Suprapubic skin (tissue), 4 donors: Measurements from ENCODE around the gene DNAH2. TPM values are rescaled to one million over a fixed set of nuclear protein-coding genes. Genes with fewer than 3 reads are reported as not detected.

Experiments
- DNase-seq, 2 donors: peaks; one replicate each; pipeline ENCODE4 v3.0.0-alpha.2; 2019; ENCODE audit warnings: low spot score in 2 of 2
- H3K27ac ChIP-seq: fragments of 200-600 bp; sonication (generic); one replicate; pipeline ENCODE4 v1.5.1; 2019
- H3K27me3 ChIP-seq: fragments of 200-600 bp; sonication (generic); one replicate; pipeline ENCODE4 v1.5.1; 2019
- H3K36me3 ChIP-seq: fragments of 200-600 bp; sonication (generic); one replicate; pipeline ENCODE4 v1.5.1; 2019
- H3K4me1 ChIP-seq: fragments of 200-600 bp; sonication (generic); one replicate; pipeline ENCODE4 v1.5.1; 2019
- H3K4me3 ChIP-seq: fragments of 200-600 bp; sonication (generic); one replicate; pipeline ENCODE4 v1.5.1; 2019; ENCODE audit warnings: mild to moderate bottlenecking
- H3K9me3 ChIP-seq: fragments of 200-600 bp; sonication (generic); one replicate; pipeline ENCODE4 v1.5.1; 2019
- CTCF ChIP-seq, 2 donors: fragments of 200-600 bp in 1 of 2; fragments of 450-650 bp in 1 of 2; sonication (generic) in 1 of 2; IDR thresholded peaks; one replicate each; pipeline ENCODE4 v1.5.1; 2016 to 2019; ENCODE audit warnings: antibody characterized with exemption in 2 of 2, mild to moderate bottlenecking in 1 of 2, moderate library complexity in 1 of 2
- EP300 ChIP-seq: sonication (generic); formaldehyde crosslinking; IDR thresholded peaks from one replicate; pipeline ENCODE4 v1.6.1; 2017; ENCODE audit warnings: antibody characterized with exemption
- POLR2A ChIP-seq, 2 donors: fragments of 450-650 bp; IDR thresholded peaks; one replicate each; pipeline ENCODE4 v1.6.1; 2017; ENCODE audit warnings: antibody characterized with exemption in 2 of 2, mild to moderate bottlenecking in 2 of 2, moderate library complexity in 2 of 2
- POLR2AphosphoS5 ChIP-seq, 3 donors: sonication (generic); formaldehyde crosslinking; IDR thresholded peaks; one replicate each; pipeline ENCODE4 v1.6.1; 2017; ENCODE audit warnings: antibody characterized with exemption in 3 of 3
- WGBS: methylation state at CpG from one replicate; pipeline ENCODE4 v1.1.5; 2018; 5-methylcytosine and 5-hydroxymethylcytosine counted together
- total RNA-seq, 4 donors: library from RNA; depleted of rRNA; stranded (reverse); fragments of >200 nt; gene quantifications; one replicate each; pipeline ENCODE4 v1.1.0, GENCODE V29; 2016

The DNAH2 gene
- total RNA-seq, 4 donors from 2014 or later, result 0.08 to 0.19 TPM; not detected in 2

GRCh38 chr17:7841915-7842379, 124.4 kb downstream of the DNAH2 start:
- H3K4me1 ChIP-seq, result peaks cover 77% of the 10 kb centered on the region
- peak; percentile 95 to 96 for DNase-seq
- WGBS, result 0% methylated on average over 15 of the region's 46 CpGs

GRCh38 chr17:7842380-7843256, 125.1 kb downstream of the DNAH2 start:
- Histone ChIP-seq H3K27ac (peak overlapping the region; percentile 99), H3K27me3 (no peaks in the 10 kb centered on the region), H3K4me1 (peaks cover 71% of the 10 kb centered on the region), H3K9me3 (no peaks in the 10 kb centered on the region), H3K4me3 (peak overlapping the region; percentile 76), H3K36me3 (peaks cover 23% of the 10 kb centered on the region)
- TF ChIP-seq POLR2A (IDR thresholded peaks at IDR 0.05) (peak; percentile 69), CTCF (IDR thresholded peaks at IDR 0.05) (no peak), EP300 (no peak), POLR2AphosphoS5 (IDR thresholded peaks at IDR 0.05) (peak in 2 of 3 donors; percentile 16 to 40)
- peak in 1 of 2 donors; percentile 94 for DNase-seq
- under 1% methylated on average over 27 of the region's 47 CpGs for WGBS

More at GRCh38 chr17:7841915-7842379, 124.4 kb downstream of the DNAH2 start:
- H3K27ac ChIP-seq, result peak overlapping the region; percentile 99
- TF ChIP-seq EP300 (no peak), POLR2AphosphoS5 (IDR thresholded peaks at IDR 0.05) (peak in 2 of 3 donors; percentile 3 to 56), CTCF (IDR thresholded peaks at IDR 0.05) (no peak), POLR2A (IDR thresholded peaks at IDR 0.05) (no peak)
- no peaks in the 10 kb centered on the region for H3K9me3 ChIP-seq
- peak overlapping the region; percentile 76 for H3K4me3 ChIP-seq
- H3K27me3 ChIP-seq, result no peaks in the 10 kb centered on the region
- peaks cover 16% of the 10 kb centered on the region for H3K36me3 ChIP-seq

- H3K4me1 ChIP-seq, result peaks cover 65% of the 10 kb centered on the region
- H3K27ac ChIP-seq, result peak overlapping the region; percentile 99
- WGBS, result 0% methylated on average over 4 of the region's 17 CpGs
Observed at GRCh38 chr17:7843257-7843535, 125.7 kb downstream of the DNAH2 start.

GRCh38 chr17:7843536-7844291, 126.2 kb downstream of the DNAH2 start:
- Histone ChIP-seq H3K27me3 (no peaks in the 10 kb centered on the region), H3K9me3 (no peaks in the 10 kb centered on the region), H3K4me3 (peak overlapping the region; percentile 76), H3K27ac (peak overlapping the region; percentile 99), H3K36me3 (peaks cover 34% of the 10 kb centered on the region), H3K4me1 (peaks cover 60% of the 10 kb centered on the region)
- under 1% methylated on average over 44 of the region's 61 CpGs for WGBS
- peak; percentile 88 to 89 for DNase-seq
- TF ChIP-seq EP300, result no peak
- peak in 1 of 2 donors; percentile 18 for TF ChIP-seq POLR2A (IDR thresholded peaks at IDR 0.05)

More at GRCh38 chr17:7843257-7843535, 125.7 kb downstream of the DNAH2 start:
- peak overlapping the region; percentile 76 for H3K4me3 ChIP-seq
- H3K27me3 ChIP-seq, result no peaks in the 10 kb centered on the region
- H3K36me3 ChIP-seq, result peaks cover 29% of the 10 kb centered on the region
- TF ChIP-seq POLR2A (IDR thresholded peaks at IDR 0.05) (no peak), CTCF (IDR thresholded peaks at IDR 0.05) (no peak), POLR2AphosphoS5 (IDR thresholded peaks at IDR 0.05) (no peak), EP300 (no peak)
- DNase-seq, result no peak
- H3K9me3 ChIP-seq, result no peaks in the 10 kb centered on the region

GRCh38 chr17:7844292-7845154, 127.0 kb downstream of the DNAH2 start:
- Histone ChIP-seq H3K27ac (peak overlapping the region; percentile 99), H3K36me3 (peaks cover 42% of the 10 kb centered on the region), H3K27me3 (no peaks in the 10 kb centered on the region), H3K9me3 (no peaks in the 10 kb centered on the region), H3K4me1 (peaks cover 52% of the 10 kb centered on the region), H3K4me3 (peak overlapping the region; percentile 76)
- TF ChIP-seq CTCF (IDR thresholded peaks at IDR 0.05) (no peak), POLR2A (IDR thresholded peaks at IDR 0.05) (peak in 1 of 2 donors; percentile 23), EP300 (no peak), POLR2AphosphoS5 (IDR thresholded peaks at IDR 0.05) (peak in 1 of 3 donors; percentile 24)
- under 1% methylated on average over 57 of the region's 71 CpGs for WGBS
- peak; percentile 95 to 97 for DNase-seq
